ENCODE data around the gene NT5C1A.

Gene NT5C1A

DNA sequence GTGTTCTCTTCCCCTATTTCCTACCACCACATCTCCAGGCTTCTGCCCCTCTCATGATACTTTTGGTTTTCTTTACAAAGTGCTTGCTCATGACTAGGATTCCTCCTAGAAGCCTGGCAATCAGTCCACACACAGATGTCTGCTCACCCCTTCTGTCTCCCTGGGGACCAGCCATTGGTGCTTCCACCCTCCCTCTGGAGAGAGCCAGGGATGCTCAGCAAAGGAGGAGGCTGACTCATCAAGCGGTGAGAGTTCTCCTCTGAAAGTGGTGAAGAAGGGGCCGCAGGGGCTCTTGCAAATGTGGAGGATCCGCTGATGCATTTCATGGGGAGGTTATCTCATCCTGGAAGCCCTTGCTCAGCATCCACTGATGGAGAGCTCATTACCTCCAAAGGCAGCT, 14.5 kb downstream of the NT5C1A start:
- no peak overlapping the region for H3K4me2 ChIP-seq (ENCODE audit: low read length)

DNA sequence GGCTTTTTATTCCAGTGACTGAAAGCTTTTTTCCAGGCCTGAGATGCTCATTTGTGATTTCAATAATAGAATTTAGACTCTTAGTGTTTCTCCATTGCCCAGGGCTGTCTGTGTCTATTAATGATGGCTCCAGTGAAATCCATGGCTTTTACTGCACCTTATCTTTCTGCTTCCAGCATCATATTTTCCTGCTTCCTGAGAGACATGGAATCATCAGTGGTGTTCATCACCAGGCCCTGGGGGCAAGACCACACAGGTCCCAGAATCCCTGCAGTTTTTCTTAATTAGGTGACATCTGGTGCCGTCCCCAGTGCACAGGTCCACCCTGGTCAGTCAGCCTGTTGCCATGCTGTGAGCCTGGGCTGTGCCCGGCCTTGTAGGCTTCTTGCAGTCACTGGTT, 15.5 kb downstream of the NT5C1A start:
- Histone ChIP-seq H3K79me2 (ENCODE audit: insufficient read depth, low read length) (no peaks in the 10 kb centered on the region), H3K9ac (ENCODE audit: low read length) (no peak overlapping the region), H3K4me1 (ENCODE audit: insufficient read depth, low read length, severe bottlenecking) (peaks cover 3% of the 10 kb centered on the region), H2AFZ (ENCODE audit: low read length) (no peak overlapping the region), H4K20me1 (ENCODE audit: insufficient read depth, low read length) (no peaks in the 10 kb centered on the region), H3K9me2 (ENCODE audit: low read depth, low read length) (no peaks in the 10 kb centered on the region), H3K27ac (ENCODE audit: low read depth, low read length, poor library complexity, severe bottlenecking) (no peak overlapping the region), H3K36me3 (ENCODE audit: insufficient read depth, low read length) (no peaks in the 10 kb centered on the region), H3K9me3 (ENCODE audit: low read length) (no peaks in the 10 kb centered on the region), H3K27me3 (ENCODE audit: insufficient read depth, low read length) (no peaks in the 10 kb centered on the region; the same call in 1 of the 2 replicates), H3F3A (ENCODE audit: insufficient read depth, low read length) (no peaks in the 10 kb centered on the region), H3K4me2 (ENCODE audit: low read length) (no peak overlapping the region), H3K4me3 (ENCODE audit: low read depth, low read length, poor library complexity, severe bottlenecking) (no peak overlapping the region)
- TF ChIP-seq, protein P1, sequence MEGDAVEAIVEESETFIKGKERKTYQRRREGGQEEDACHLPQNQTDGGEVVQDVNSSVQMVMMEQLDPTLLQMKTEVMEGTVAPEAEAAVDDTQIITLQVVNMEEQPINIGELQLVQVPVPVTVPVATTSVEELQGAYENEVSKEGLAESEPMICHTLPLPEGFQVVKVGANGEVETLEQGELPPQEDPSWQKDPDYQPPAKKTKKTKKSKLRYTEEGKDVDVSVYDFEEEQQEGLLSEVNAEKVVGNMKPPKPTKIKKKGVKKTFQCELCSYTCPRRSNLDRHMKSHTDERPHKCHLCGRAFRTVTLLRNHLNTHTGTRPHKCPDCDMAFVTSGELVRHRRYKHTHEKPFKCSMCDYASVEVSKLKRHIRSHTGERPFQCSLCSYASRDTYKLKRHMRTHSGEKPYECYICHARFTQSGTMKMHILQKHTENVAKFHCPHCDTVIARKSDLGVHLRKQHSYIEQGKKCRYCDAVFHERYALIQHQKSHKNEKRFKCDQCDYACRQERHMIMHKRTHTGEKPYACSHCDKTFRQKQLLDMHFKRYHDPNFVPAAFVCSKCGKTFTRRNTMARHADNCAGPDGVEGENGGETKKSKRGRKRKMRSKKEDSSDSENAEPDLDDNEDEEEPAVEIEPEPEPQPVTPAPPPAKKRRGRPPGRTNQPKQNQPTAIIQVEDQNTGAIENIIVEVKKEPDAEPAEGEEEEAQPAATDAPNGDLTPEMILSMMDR (IDR thresholded peaks at IDR 0.05; ENCODE audit: low read length) = no peak
- no peak for TF ChIP-seq EZH2 (IDR thresholded peaks at IDR 0.05; ENCODE audit: borderline replicate concordance, low read length)

More for the DNA sequence above, 14.5 kb downstream of the NT5C1A start:
- Histone ChIP-seq H3K9me2 (ENCODE audit: low read depth, low read length) (no peaks in the 10 kb centered on the region), H2AFZ (ENCODE audit: low read length) (no peak overlapping the region), H3K9me3 (ENCODE audit: low read length) (no peaks in the 10 kb centered on the region), H3K27me3 (ENCODE audit: insufficient read depth, low read length) (no peaks in the 10 kb centered on the region; the same call in 1 of the 2 replicates), H3K9ac (ENCODE audit: low read length) (no peak overlapping the region), H3K27ac (ENCODE audit: low read depth, low read length, poor library complexity, severe bottlenecking) (no peak overlapping the region), H3K4me1 (ENCODE audit: insufficient read depth, low read length, severe bottlenecking) (peaks cover 3% of the 10 kb centered on the region), H3K79me2 (ENCODE audit: insufficient read depth, low read length) (no peaks in the 10 kb centered on the region), H3F3A (ENCODE audit: insufficient read depth, low read length) (no peaks in the 10 kb centered on the region), H4K20me1 (ENCODE audit: insufficient read depth, low read length) (no peaks in the 10 kb centered on the region), H3K4me3 (ENCODE audit: low read depth, low read length, poor library complexity, severe bottlenecking) (no peak overlapping the region), H3K36me3 (ENCODE audit: insufficient read depth, low read length) (no peaks in the 10 kb centered on the region)
- TF ChIP-seq, protein P1 (IDR thresholded peaks at IDR 0.05; ENCODE audit: low read length) = no peak
- no peak for TF ChIP-seq EZH2 (IDR thresholded peaks at IDR 0.05; ENCODE audit: borderline replicate concordance, low read length)

DNA sequence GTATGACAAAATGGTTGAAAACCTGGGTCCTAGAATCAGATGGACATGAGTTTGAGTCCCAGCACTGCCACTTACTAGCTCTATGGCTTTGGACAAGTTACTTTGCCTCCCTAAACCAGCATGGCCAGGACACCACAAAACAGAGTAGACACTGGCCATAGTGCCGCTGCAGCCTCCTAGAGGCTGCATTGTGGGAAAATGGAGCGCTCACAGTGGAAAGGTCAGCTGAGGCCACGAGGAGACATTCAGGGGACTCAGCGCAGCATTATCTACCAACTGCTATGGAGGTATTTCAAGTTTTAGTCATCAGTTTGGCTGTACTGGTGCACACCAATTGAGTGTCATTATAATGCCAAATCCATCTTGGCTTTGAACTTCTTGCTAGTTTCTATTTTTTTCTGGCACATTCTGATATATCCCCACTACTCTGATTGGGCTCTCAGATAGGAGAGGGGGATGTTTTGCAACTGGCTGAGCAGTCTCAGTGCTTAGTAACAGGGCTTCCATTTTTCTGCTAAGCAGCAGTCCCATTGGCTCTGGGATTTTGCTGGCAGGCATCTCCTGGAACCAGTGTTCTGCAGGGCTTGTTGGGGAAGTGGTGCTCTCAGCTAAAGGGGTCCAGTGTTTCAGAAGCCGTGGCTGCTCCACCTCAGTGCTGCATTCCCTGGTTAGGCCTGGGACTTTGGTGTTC, 16.2 kb downstream of the NT5C1A start:
- no peaks in the 10 kb centered on the region for H3F3A ChIP-seq (ENCODE audit: insufficient read depth, low read length)
- H3K79me2 ChIP-seq (ENCODE audit: insufficient read depth, low read length) = no peaks in the 10 kb centered on the region
- no peak overlapping the region for H3K9ac ChIP-seq (ENCODE audit: low read length)
- TF ChIP-seq EZH2 (IDR thresholded peaks at IDR 0.05; ENCODE audit: borderline replicate concordance, low read length) = no peak
- TF ChIP-seq, protein P1 (IDR thresholded peaks at IDR 0.05; ENCODE audit: low read length) = no peak
- peaks cover 3% of the 10 kb centered on the region for H3K4me1 ChIP-seq (ENCODE audit: insufficient read depth, low read length, severe bottlenecking)
- H3K27ac ChIP-seq (ENCODE audit: low read depth, low read length, poor library complexity, severe bottlenecking) = no peak overlapping the region
- H3K27me3 ChIP-seq (ENCODE audit: insufficient read depth, low read length) = no peaks in the 10 kb centered on the region; the same call in 1 of the 2 replicates
- no peaks in the 10 kb centered on the region for H4K20me1 ChIP-seq (ENCODE audit: insufficient read depth, low read length)
- no peak overlapping the region for H2AFZ ChIP-seq (ENCODE audit: low read length)
- no peak overlapping the region for H3K4me2 ChIP-seq (ENCODE audit: low read length)
- no peaks in the 10 kb centered on the region for H3K36me3 ChIP-seq (ENCODE audit: insufficient read depth, low read length)
- H3K9me3 ChIP-seq (ENCODE audit: low read length) = no peaks in the 10 kb centered on the region
- H3K9me2 ChIP-seq (ENCODE audit: low read depth, low read length) = no peaks in the 10 kb centered on the region
- no peak overlapping the region for H3K4me3 ChIP-seq (ENCODE audit: low read depth, low read length, poor library complexity, severe bottlenecking)
